WTC11 (cell line): Measurements from ENCODE around the gene HLCS. TPM values are rescaled to one million over a fixed set of nuclear protein-coding genes. Genes with fewer than 3 reads are reported as not detected.

Experiments used
- ATAC-seq: fragments of 200-7000 bp; cut with Tn5 transposase; 2 replicates; pipeline ENCODE4 v1.10.0; 2021; ENCODE audit warnings: mild to moderate bottlenecking, moderate library complexity
- CTCF ChIA-PET: fragments of 300-600 bp; sonication (Branson Sonifier 250); formaldehyde crosslinking; loops from one replicate; lab custom pipeline; 2021; ENCODE audit warnings: antibody characterized with exemption; lab: Charles Lee
- POLR2A ChIA-PET: fragments of 350-600 bp; sonication (Branson Sonifier 250); formaldehyde crosslinking; loops from one replicate; lab custom pipeline; 2021; ENCODE audit warnings: antibody characterized with exemption; lab: Charles Lee
- DNase-seq: peaks from one replicate; pipeline ENCODE4 v3.0.0; 2021; ENCODE audit warnings: low spot score
- H3K27ac Mint-ChIP-seq: 2 replicates; pipeline ENCODE4 v1.8.0; 2021; ENCODE audit warnings: mixed read lengths
- H3K27me3 Mint-ChIP-seq: 2 replicates; pipeline ENCODE4 v1.8.0; 2021; ENCODE audit warnings: low read depth, mild to moderate bottlenecking, moderate library complexity, mixed read lengths
- H3K36me3 Mint-ChIP-seq: 2 replicates; pipeline ENCODE4 v1.8.0; 2021; ENCODE audit warnings: mixed read lengths
- H3K4me1 Mint-ChIP-seq: 2 replicates; pipeline ENCODE4 v1.8.0; 2022; ENCODE audit warnings: mixed read lengths
- H3K4me3 Mint-ChIP-seq: 2 replicates; pipeline ENCODE4 v1.8.0; 2021; ENCODE audit warnings: mild to moderate bottlenecking, moderate library complexity, mixed read lengths
- H3K9me3 Mint-ChIP-seq: 2 replicates; pipeline ENCODE4 v1.8.0; 2021; ENCODE audit warnings: mixed read lengths
- ATF3 ChIP-seq: sonication (generic); formaldehyde crosslinking; conservative IDR thresholded peaks from 2 replicates; pipeline ENCODE4 v1.8.1; 2022; ENCODE audit warnings: mild to moderate bottlenecking, missing genetic modification reagents
- CDX4 ChIP-seq: fragments of 250-450 bp; sonication (Bioruptor Pico); IDR thresholded peaks from 2 replicates; pipeline ENCODE4 v1.9.0; 2021; ENCODE audit warnings: moderate library complexity, mild to moderate bottlenecking, inconsistent platforms, borderline replicate concordance
- CREM ChIP-seq: sonication (generic); formaldehyde crosslinking; IDR thresholded peaks from 2 replicates; pipeline ENCODE4 v1.8.1; 2022; ENCODE audit warnings: mild to moderate bottlenecking, missing genetic modification reagents, moderate library complexity
- CTCF ChIP-seq: fragments of 200-600 bp; IDR thresholded peaks from 2 replicates; pipeline ENCODE4 v1.8.0; 2022; ENCODE audit warnings: antibody characterized with exemption
- ELF4 ChIP-seq: sonication (generic); formaldehyde crosslinking; IDR thresholded peaks from 2 replicates; pipeline ENCODE4 v1.8.1; 2022; ENCODE audit warnings: low read depth, mild to moderate bottlenecking, moderate library complexity, missing genetic modification reagents
- EMX1 ChIP-seq: fragments of 250-450 bp; sonication (Bioruptor Pico); IDR thresholded peaks from 2 replicates; pipeline ENCODE4 v1.8.0; 2021; ENCODE audit warnings: mild to moderate bottlenecking
- ERG ChIP-seq: fragments of 250-450 bp; sonication (Bioruptor Pico); IDR thresholded peaks from 2 replicates; pipeline ENCODE4 v1.8.0; 2021; ENCODE audit warnings: mild to moderate bottlenecking
- FOXJ3 ChIP-seq: sonication (generic); formaldehyde crosslinking; IDR thresholded peaks from 2 replicates; pipeline ENCODE4 v1.9.0; 2021; ENCODE audit warnings: missing genetic modification reagents, mild to moderate bottlenecking, borderline replicate concordance
- GABPB1 ChIP-seq: sonication (generic); formaldehyde crosslinking; IDR thresholded peaks from 2 replicates; pipeline ENCODE4 v1.8.1; 2023; ENCODE audit warnings: mild to moderate bottlenecking, missing genetic modification reagents
- GRHL2 ChIP-seq: fragments of 250-450 bp; sonication (Bioruptor Pico); IDR thresholded peaks from 2 replicates; pipeline ENCODE4 v1.8.0; 2022; ENCODE audit warnings: mild to moderate bottlenecking, moderate library complexity; ENCODE audit not compliant: insufficient replicate concordance, severe bottlenecking
- GTF2I ChIP-seq: fragments of 250-450 bp; sonication (Bioruptor Pico); conservative IDR thresholded peaks from 2 replicates; pipeline ENCODE4 v1.4.0; 2021; ENCODE audit warnings: mild to moderate bottlenecking
- KAT7 ChIP-seq: sonication (generic); formaldehyde crosslinking; IDR thresholded peaks from 2 replicates; pipeline ENCODE4 v1.8.1; 2023; ENCODE audit warnings: missing genetic modification reagents, mild to moderate bottlenecking, borderline replicate concordance
- PRDM15 ChIP-seq: sonication (generic); formaldehyde crosslinking; IDR thresholded peaks from 2 replicates; pipeline ENCODE4 v1.8.0; 2022; ENCODE audit warnings: missing genetic modification reagents
- TEAD4 ChIP-seq: sonication (generic); formaldehyde crosslinking; IDR thresholded peaks from 2 replicates; pipeline ENCODE4 v1.8.0; 2022; ENCODE audit warnings: mild to moderate bottlenecking, missing genetic modification reagents
- USF2 ChIP-seq: sonication (generic); formaldehyde crosslinking; IDR thresholded peaks from 2 replicates; pipeline ENCODE4 v1.8.1; 2023; ENCODE audit warnings: mild to moderate bottlenecking, missing genetic modification reagents, moderate library complexity
- ZNF121 ChIP-seq: sonication (generic); formaldehyde crosslinking; IDR thresholded peaks from 2 replicates; pipeline ENCODE4 v1.8.0; 2023; ENCODE audit warnings: missing genetic modification reagents
- ZNF232 ChIP-seq: sonication (generic); formaldehyde crosslinking; IDR thresholded peaks from 2 replicates; pipeline ENCODE4 v1.8.0; 2022; ENCODE audit warnings: mild to moderate bottlenecking, missing genetic modification reagents
- ZNF416 ChIP-seq: fragments of 250-450 bp; sonication (Bioruptor Pico); IDR thresholded peaks from 2 replicates; pipeline ENCODE4 v1.9.0; 2021; ENCODE audit warnings: mild to moderate bottlenecking, inconsistent platforms
- ZNF532 ChIP-seq: fragments of 250-450 bp; sonication (Bioruptor Pico); IDR thresholded peaks from 2 replicates; pipeline ENCODE4 v1.9.0; 2021; ENCODE audit warnings: mild to moderate bottlenecking, borderline replicate concordance
- total RNA-seq: library from RNA; stranded (reverse); gene quantifications from 3 replicates; pipeline ENCODE4 v1.2.3, GENCODE V29; 2021

The HLCS gene
- total RNA-seq, 1 experiment from 2014 or later: 9.3 TPM

GRCh38 chr21:36704281-36704957, 262.1 kb downstream of the HLCS start:
- DNase-seq: no peak
- Mint-ChIP-seq H3K4me3 (peak overlapping the region; percentile 58), H3K27me3 (peaks cover 100% of the 10 kb centered on the region), H3K4me1 (peaks cover 64% of the 10 kb centered on the region), H3K36me3 (no peaks in the 10 kb centered on the region; the same call in 1 of the 2 replicates), H3K9me3 (no peaks in the 10 kb centered on the region), H3K27ac (no peak overlapping the region)
- CTCF ChIA-PET: interaction anchor here (0.8 to 1.9 kb wide), 3 partner anchors 8 to 213 kb away, joined by 5 to 8 read pairs (median 5); no protein-coding TSS in a partner anchor
- ATAC-seq: no peak
- POLR2A ChIA-PET: no interaction called here
- TF ChIP-seq ELF4 (CRISPR knock-in tag) (no peak), CTCF (no peak), ZNF532 (no peak), ERG (CRISPR knock-in tag) (no peak), USF2 (no peak), KAT7 (CRISPR knock-in tag) (no peak), EMX1 (CRISPR knock-in tag) (no peak), ZNF121 (CRISPR knock-in tag) (no peak), GABPB1 (no peak), CDX4 (CRISPR knock-in tag) (no peak), GRHL2 (CRISPR knock-in tag) (no peak), ATF3 (CRISPR knock-in tag) (no peak), TEAD4 (no peak), FOXJ3 (no peak), PRDM15 (CRISPR knock-in tag) (no peak), GTF2I (no peak), CREM (CRISPR knock-in tag) (no peak), ZNF416 (CRISPR knock-in tag) (no peak), ZNF232 (CRISPR knock-in tag) (no peak)
